Mammary epithelial cell (primary cell): ENCODE measurements around the gene IRX4.

Experiments used
- CTCF ChIP-seq, 2 donors: IDR thresholded peaks in 1 of 2; conservative IDR thresholded peaks in 1 of 2; 2 replicates each; pipeline ENCODE4 v1.5.1; 2011 to 2012; ENCODE audit warnings: inconsistent platforms in 2 of 2, low read length in 2 of 2, mild to moderate bottlenecking in 2 of 2, control low read depth in 1 of 2, low read depth in 1 of 2; ENCODE audit not compliant: insufficient read depth in 1 of 2; ENCODE audit errors: extremely low read depth in 1 of 2
- EZH2 ChIP-seq: IDR thresholded peaks from 2 replicates; pipeline ENCODE4 v1.6.1; 2012; ENCODE audit warnings: low read length, inconsistent platforms, borderline replicate concordance

- TF ChIP-seq CTCF (conservative IDR thresholded peaks at IDR 0.05 in 1 of 2, IDR thresholded peaks at IDR 0.05 in 1 of 2; ENCODE audit: extremely low read depth in 1 of 2, insufficient read depth in 1 of 2, low read depth in 1 of 2, low read length in 2 of 2) (no peak), EZH2 (no peak)
These were observed 41.8 kb downstream of the IRX4 start for GRCh38 chr5:1840741-1841521.
